Stimulated activated CD8-positive, alpha-beta memory T cell treated with anti-CD3 and anti-CD28 coated beads, Interleukin-4, amount 100 ng/mL, for 48 hours (primary cell): Measurements from ENCODE around the gene ZNF451.

Experiments used
- DNase-seq: peaks from one replicate; pipeline ENCODE4 v3.0.0-alpha.2; 2020

ZNF451 gene

GRCh38 chr6:57097596-57097995 lies 7.6 kb downstream of the ZNF451 start:
- no peak for DNase-seq

DNA sequence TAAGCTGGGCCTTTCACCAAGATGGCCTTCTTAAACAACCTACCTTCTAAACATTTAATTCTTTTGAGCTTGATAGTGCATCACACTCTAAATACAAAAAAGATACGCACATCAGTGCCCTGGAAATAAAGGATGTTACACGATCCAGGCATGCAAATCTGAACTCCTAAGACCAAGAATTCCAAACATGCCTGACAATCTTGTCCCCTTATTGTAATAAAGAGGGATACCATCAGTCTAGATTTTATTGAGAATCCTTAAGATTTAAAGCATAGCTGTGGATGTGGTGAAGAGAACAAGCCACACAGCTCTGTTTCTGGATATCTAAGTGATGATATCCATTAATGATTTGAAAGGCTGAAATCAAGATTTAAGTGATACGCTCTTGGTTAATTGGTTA lies 13.0 kb downstream of the ZNF451 start:
- no peak for DNase-seq

GRCh38 chr6:57104336-57104735 lies 14.3 kb downstream of the ZNF451 start:
- no peak for DNase-seq

GRCh38 chr6:57106990-57107389 lies 17.0 kb downstream of the ZNF451 start:
- no peak for DNase-seq

- no peak for DNase-seq
Measured at GRCh38 chr6:57108691-57109090, 18.7 kb downstream of the ZNF451 start.

- DNase-seq = no peak
Measured at GRCh38 chr6:57109880-57110279, 19.9 kb downstream of the ZNF451 start.

GRCh38 chr6:57113105-57113504 lies 23.1 kb downstream of the ZNF451 start:
- DNase-seq = no peak

DNA sequence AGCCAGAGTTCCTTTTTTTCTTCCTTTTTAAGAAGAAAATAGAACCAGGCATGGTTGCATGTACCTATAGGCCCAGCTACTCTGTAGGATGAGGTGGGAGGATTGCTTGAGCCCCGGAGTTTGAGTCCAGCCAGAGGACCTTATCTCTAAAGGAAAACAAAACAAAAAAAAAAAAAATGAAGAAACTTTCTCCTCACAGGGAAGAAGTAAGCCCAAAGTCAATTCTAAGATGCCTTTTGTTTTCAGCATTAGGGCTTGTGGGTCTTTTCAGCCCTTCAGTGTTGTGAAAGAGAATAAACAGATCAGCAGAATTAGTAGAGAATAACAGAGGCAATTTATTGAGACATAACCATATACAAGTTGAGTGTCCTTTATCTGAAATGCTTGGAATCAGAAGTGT lies 26.8 kb downstream of the ZNF451 start:
- DNase-seq = no peak

GRCh38 chr6:57117796-57118195 lies 27.8 kb downstream of the ZNF451 start:
- no peak for DNase-seq

DNA sequence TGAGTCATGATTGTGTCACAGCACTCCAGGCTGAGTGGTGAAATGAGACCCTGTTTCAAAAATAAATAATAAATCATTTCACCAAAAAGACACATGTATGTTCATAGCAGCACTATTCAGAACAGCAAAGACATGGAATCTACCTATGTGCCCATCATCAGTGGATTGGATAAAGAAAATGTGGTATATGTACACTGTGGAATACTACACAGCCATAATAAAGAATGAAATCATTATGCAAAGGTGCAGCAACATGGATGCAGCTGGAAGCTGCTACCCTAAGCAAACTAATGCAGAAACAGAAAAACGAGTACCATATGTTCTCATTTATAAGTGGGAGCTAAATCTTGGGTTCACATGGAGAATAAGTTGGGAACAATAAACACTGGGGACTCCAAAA lies 33.1 kb downstream of the ZNF451 start:
- DNase-seq = no peak

GRCh38 chr6:57127763-57128162 lies 37.8 kb downstream of the ZNF451 start:
- no peak for DNase-seq

DNA sequence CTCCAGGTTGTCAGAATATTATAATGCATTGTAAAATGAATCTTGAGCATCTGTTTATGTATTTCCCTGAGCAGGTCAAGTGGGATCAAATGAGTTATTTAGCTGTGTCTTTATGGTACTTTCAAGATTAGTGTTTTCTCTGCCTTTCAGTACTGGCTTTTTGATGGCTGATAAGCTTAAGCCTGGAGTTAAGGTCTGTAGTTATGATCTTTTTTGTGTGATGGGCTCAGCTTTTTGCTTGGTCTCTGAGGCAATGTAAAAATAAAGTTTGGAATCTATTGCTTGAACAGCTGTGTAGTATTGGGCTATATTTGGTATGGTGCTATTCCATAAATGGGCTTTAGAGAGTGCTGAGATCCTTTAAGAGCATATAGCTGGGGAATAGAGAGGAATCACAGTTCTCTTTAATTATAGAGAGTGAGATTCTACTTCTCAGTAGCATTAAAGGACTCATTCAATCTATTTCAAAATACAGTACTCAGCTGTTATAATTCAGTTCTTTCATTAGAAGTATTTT lies 40.7 kb downstream of the ZNF451 start:
- no peak for DNase-seq

GRCh38 chr6:57134954-57135353 lies 45.0 kb downstream of the ZNF451 start:
- DNase-seq = no peak

- no peak for DNase-seq
Measured at GRCh38 chr6:57135885-57136284, 45.9 kb downstream of the ZNF451 start.

- no peak for DNase-seq
Measured at GRCh38 chr6:57137350-57137749, 47.4 kb downstream of the ZNF451 start.

GRCh38 chr6:57138026-57138425 lies 48.0 kb downstream of the ZNF451 start:
- DNase-seq = no peak

- DNase-seq = no peak
Measured at GRCh38 chr6:57141451-57142177, 51.6 kb downstream of the ZNF451 start.

DNA sequence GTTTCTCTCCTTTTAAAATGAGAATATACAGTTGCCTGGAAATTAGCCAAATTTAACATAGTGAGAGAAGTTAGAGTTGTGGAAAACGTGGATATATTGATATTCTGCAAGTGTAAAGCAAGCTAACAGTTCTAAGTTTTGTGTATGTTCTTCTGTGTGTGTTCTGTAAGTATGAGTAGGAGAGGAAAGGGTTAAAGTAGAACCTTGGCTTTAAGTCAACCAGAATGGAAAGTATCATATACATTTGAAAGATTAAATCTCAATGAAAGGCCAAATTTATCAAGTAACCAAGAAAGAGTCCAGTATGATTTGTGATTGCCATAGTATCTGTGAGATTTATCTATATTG lies 52.2 kb downstream of the ZNF451 start:
- no peak for DNase-seq

- DNase-seq = no peak
Measured at GRCh38 chr6:57143690-57144089, 53.7 kb downstream of the ZNF451 start.

- DNase-seq = no peak
Measured at GRCh38 chr6:57147401-57147800, 57.4 kb downstream of the ZNF451 start.

DNA sequence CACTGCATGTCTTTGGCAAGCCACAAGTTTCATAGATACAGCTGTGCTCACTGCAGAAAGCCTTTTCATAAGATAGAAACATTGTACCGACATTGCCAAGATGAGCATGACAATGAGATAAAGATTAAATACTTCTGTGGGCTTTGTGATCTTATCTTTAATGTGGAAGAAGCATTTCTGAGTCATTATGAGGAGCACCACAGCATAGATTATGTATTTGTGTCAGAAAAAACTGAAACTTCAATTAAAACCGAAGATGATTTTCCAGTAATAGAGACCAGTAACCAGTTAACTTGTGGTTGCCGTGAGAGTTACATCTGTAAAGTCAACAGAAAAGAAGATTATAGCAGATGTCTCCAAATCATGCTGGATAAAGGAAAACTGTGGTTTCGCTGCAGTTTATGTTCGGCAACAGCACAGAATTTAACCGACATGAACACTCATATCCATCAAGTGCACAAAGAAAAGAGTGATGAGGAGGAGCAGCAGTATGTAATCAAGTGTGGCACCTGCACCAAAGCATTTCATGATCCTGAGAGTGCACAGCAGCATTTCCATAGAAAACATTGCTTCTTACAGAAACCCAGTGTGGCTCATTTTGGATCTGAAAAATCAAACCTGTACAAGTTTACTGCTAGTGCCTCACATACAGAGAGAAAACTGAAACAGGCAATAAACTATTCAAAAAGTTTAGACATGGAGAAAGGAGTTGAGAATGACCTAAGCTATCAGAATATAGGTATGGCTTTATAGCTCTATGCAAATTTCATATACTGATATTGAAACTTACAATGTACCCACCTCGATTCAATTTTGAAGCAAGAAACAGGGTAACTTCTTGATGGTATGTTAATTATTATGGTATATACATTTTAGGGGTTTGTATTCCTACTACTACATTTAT lies 58.2 kb downstream of the ZNF451 start:
- peak; percentile 26 for DNase-seq

DNA sequence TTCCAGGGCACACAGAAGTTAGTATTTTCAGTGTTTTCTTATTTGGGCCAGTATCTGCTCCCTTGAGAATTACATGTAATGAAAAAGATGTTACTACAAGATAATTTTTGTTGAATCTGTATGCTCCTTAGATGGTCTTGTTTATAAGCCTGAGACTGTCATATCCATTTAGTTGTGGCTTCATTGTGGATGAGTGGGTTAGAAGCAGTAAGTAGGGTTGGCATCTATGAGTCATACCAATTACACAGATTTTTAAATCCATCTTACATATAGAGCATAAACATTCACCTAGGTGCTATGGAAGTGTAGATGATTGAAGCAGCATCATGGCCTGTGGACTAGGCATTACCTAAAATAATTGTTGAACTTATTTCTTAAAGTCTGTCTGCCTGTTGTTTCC lies 68.7 kb downstream of the ZNF451 start:
- no peak for DNase-seq

GRCh38 chr6:57159127-57159526 lies 69.1 kb downstream of the ZNF451 start:
- DNase-seq = no peak

GRCh38 chr6:57162028-57162427 lies 72.0 kb downstream of the ZNF451 start:
- no peak for DNase-seq
